ENCODE measurements around the gene RRP8. TPM values are rescaled to one million over a fixed set of nuclear protein-coding genes. Genes with fewer than 3 reads are reported as not detected.
A peak's percentile ranks its signal among the peaks of the same experiment; 100 is the strongest.

RRP8 gene
- total and polyA plus RNA-seq, 10 of the 15 experiments (the other 5 are each of a cell fraction or from before 2014, with no cell fraction given), result 4.7 to 51.2 (median 23.9) TPM

- no peak for TF ChIP-seq CBFB (IDR thresholded peaks at IDR 0.05; ENCODE audit: low read depth)
- no peak for TF ChIP-seq SREBF1 (IDR thresholded peaks at IDR 0.05; ENCODE audit: low read length)
- TF ChIP-seq ZNF592 (IDR thresholded peaks at IDR 0.05), result no peak
- no peak for TF ChIP-seq ASH2L (IDR thresholded peaks at IDR 0.05; ENCODE audit: borderline replicate concordance, low read depth)
- TF ChIP-seq MYB (IDR thresholded peaks at IDR 0.05; ENCODE audit: borderline replicate concordance, low read depth, low read length), result no peak
- TF ChIP-seq FOS (IDR thresholded peaks at IDR 0.05; ENCODE audit: borderline replicate concordance, extremely low read depth, insufficient read length), result no peak
- TF ChIP-seq TARDBP (IDR thresholded peaks at IDR 0.05; ENCODE audit: borderline replicate concordance), result no peak
- no peak for TF ChIP-seq RELB (IDR thresholded peaks at IDR 0.05; ENCODE audit: low read depth)
- no peak for TF ChIP-seq TCF3 (IDR thresholded peaks at IDR 0.05; ENCODE audit: borderline replicate concordance, insufficient read depth, low read depth, low read length)
- 0 out of 2 replicates have a peak, but pooled peaks have one; percentile 37 for TF ChIP-seq CREB1 (IDR thresholded peaks at IDR 0.05; ENCODE audit: low read depth)
- TF ChIP-seq PAX8 (IDR thresholded peaks at IDR 0.05), result no peak
- TF ChIP-seq IRF5 (IDR thresholded peaks at IDR 0.05; ENCODE audit: borderline replicate concordance), result no peak
- peak; percentile 65; the same call in 1 of the 2 replicates for TF ChIP-seq ZBTB40 (IDR thresholded peaks at IDR 0.05; ENCODE audit: borderline replicate concordance)
- TF ChIP-seq FOXM1 (IDR thresholded peaks at IDR 0.05; ENCODE audit: low read depth, low read length), result no peak
- no peak for TF ChIP-seq BMI1 (IDR thresholded peaks at IDR 0.05; ENCODE audit: borderline replicate concordance)
- TF ChIP-seq USF1 (IDR thresholded peaks at IDR 0.05; ENCODE audit: borderline replicate concordance, extremely low read length, insufficient read depth, low read depth, low read length), result no peak
- no peak for TF ChIP-seq ZNF622 (IDR thresholded peaks at IDR 0.05)
These were observed 3.2 kb upstream of the RRP8 start (continued) for GRCh38 chr11:6606471-6607189.

Measured in GM12878 (cell line).